Adrenal gland (tissue), 12 donors: ENCODE data around the gene MTHFD1L. TPM values are rescaled to one million over a fixed set of nuclear protein-coding genes. Genes with fewer than 3 reads are reported as not detected.

ENCODE experiments used
- DNase-seq, 7 donors: peaks; one replicate each; pipeline ENCODE4 v3.0.0-alpha.2; 2019 to 2020
- H3K27ac ChIP-seq, 5 donors: fragments of 200-600 bp; sonication (generic) in 4 of 5; 1 replicate in 3 of 5; 2 replicates in 2 of 5; pipeline versions ENCODE4 v1.5.1 to v1.8.0; 2016 to 2020; ENCODE audit warnings: mild to moderate bottlenecking in 1 of 5
- H3K27me3 ChIP-seq: fragments of 200-600 bp; 2 replicates; pipeline ENCODE4 v1.8.0; 2021
- H3K36me3 ChIP-seq, 2 donors: fragments of 200-600 bp; replicated peaks in 1 of 2; 1 replicate in 1 of 2; 2 replicates in 1 of 2; pipeline versions ENCODE4 v1.5.1 to v1.8.0; 2018 to 2022
- H3K4me1 ChIP-seq, 2 donors: fragments of 200-600 bp; replicated peaks in 1 of 2; 1 replicate in 1 of 2; 2 replicates in 1 of 2; pipeline versions ENCODE4 v1.5.1 to v1.8.0; 2018 to 2021
- H3K4me3 ChIP-seq, 4 donors: fragments of 200-600 bp; sonication (generic) in 3 of 4; one replicate each; pipeline ENCODE4 v1.5.1; 2016 to 2018
- H3K9me3 ChIP-seq, 3 donors: fragments of 200-600 bp; sonication (generic) in 1 of 3; replicated peaks in 1 of 3; 1 replicate in 2 of 3; 2 replicates in 1 of 3; pipeline versions ENCODE4 v1.5.1 to v1.8.0; 2016 to 2021
- CTCF ChIP-seq, 6 experiments: fragments of 450-650 bp in 4 of 6; fragments of 200-600 bp in 2 of 6; sonication (generic) in 1 of 6; IDR thresholded peaks; 1 replicate in 5 of 6; 2 replicates in 1 of 6; pipeline versions ENCODE4 v1.5.1 to v1.8.0; 2016 to 2021; ENCODE audit warnings: antibody characterized with exemption in 6 of 6, mild to moderate bottlenecking in 2 of 6, moderate library complexity in 1 of 6
- POLR2A ChIP-seq, 2 donors: fragments of 450-650 bp; IDR thresholded peaks; one replicate each; pipeline ENCODE4 v1.6.1; 2017; ENCODE audit warnings: antibody characterized with exemption in 2 of 2, mild to moderate bottlenecking in 2 of 2, moderate library complexity in 1 of 2
- WGBS, 4 donors: extraction: QIAGEN DNeasy Blood & Tissue Kit in 2 of 4; methylation state at CpG; one replicate each; pipeline versions ENCODE4 v1.1.5 to v1.1.7; 2013 to 2017; 5-methylcytosine and 5-hydroxymethylcytosine counted together
- intact Hi-C, 2 donors: fragments of 100-400 bp; cut with DNase I; formaldehyde crosslinking; loops; one replicate each; pipeline versions ENCODE4 v1.14.1 to v1.15.0; 2022 to 2023
- polyA plus RNA-seq, 3 donors: library from polyadenylated mRNA; stranded (reverse); fragments of 200-250 nt in 2 of 3; fragments of 350-450 nt in 1 of 3; fragmentation: Illumina TruSeq in 1 of 3; extraction: RNeasy Lipid Tissue Mini Kit (QIAGEN cat#74804) in 1 of 3; gene quantifications; one replicate each; pipeline ENCODE4 v1.2.3, GENCODE V29; 2013 to 2014
- total RNA-seq, 9 donors: library from RNA; depleted of rRNA in 4 of 9; stranded (reverse); fragments of >200 nt in 4 of 9; fragments of 120-200 nt in 1 of 9; fragmentation: NEBNext Ultra II Directional in 1 of 9; extraction: Animal tissue kit (Norgen Biotek cat#: 25700) in 1 of 9; gene quantifications; one replicate each; pipeline versions ENCODE4 v1.1.0 to v1.2.4, GENCODE V29; 2013 to 2023
- donor health status: healthy with polysubstance abuse.
- donor health status: Bipolar disorder and iron deficiency.
- donor health status: DM: yes; HTN: yes; CAD: no.
- donor health status: DM: no; HTN: no; CAD: no.
- donor health status: DM: no; HTN: no; CAD: no.
- donor health status: DM: yes; HTN: yes; CAD: no.

Gene MTHFD1L
- total and polyA plus RNA-seq, 12 donors = 8.5 to 28.8 (median 18.1) TPM

GRCh38 chr6:150981095-150981494 is 115.6 kb downstream of the MTHFD1L start:
- no peak for DNase-seq
- H3K36me3 ChIP-seq = no peaks in the 10 kb centered on the region
- intact Hi-C loops = no loop called here
- no peak overlapping the region for H3K27ac ChIP-seq
- no peaks in the 10 kb centered on the region for H3K9me3 ChIP-seq
- no peaks in the 10 kb centered on the region for H3K4me1 ChIP-seq
- WGBS, 4 donors = 73 to 85% (median 76%) methylated on average over 11 of the region's 11 CpGs
- no peak overlapping the region for H3K4me3 ChIP-seq
- TF ChIP-seq CTCF (IDR thresholded peaks at IDR 0.05) = no peak
- no peak for TF ChIP-seq POLR2A (IDR thresholded peaks at IDR 0.05)
- H3K27me3 ChIP-seq = no peaks in the 10 kb centered on the region

DNA sequence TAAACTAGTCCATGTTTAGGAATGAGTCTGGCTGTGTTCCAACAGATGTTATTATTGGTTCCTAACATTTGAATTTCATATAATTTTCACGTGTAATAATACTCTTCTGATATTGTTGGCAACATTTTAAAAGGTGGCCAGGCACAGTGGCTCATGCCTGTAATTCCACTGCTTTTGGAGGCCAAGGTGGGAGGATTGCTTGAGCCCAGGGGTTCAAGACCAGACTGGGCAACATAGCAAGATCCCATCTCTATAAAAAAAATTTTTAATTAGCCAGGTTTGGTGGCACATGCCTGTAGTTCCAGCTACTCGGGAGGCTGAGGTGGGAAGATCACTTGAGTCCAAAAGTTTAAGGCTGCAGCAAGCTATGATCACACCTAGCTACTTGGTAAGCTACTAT is 116.2 kb downstream of the MTHFD1L start:
- TF ChIP-seq POLR2A (IDR thresholded peaks at IDR 0.05) (no peak), CTCF (IDR thresholded peaks at IDR 0.05) (no peak)
- DNase-seq = no peak
- H3K4me1 ChIP-seq = no peaks in the 10 kb centered on the region
- no peak overlapping the region for H3K27ac ChIP-seq
- H3K4me3 ChIP-seq = no peak overlapping the region
- no peaks in the 10 kb centered on the region for H3K9me3 ChIP-seq
- H3K36me3 ChIP-seq = no peaks in the 10 kb centered on the region
- H3K27me3 ChIP-seq = no peaks in the 10 kb centered on the region
- 77 to 85% (median 82%) methylated on average over 2 of the region's 2 CpGs for WGBS, 4 donors
- intact Hi-C loops = no loop called here

- TF ChIP-seq CTCF (IDR thresholded peaks at IDR 0.05) = no peak
- TF ChIP-seq POLR2A (IDR thresholded peaks at IDR 0.05) = no peak
- no peaks in the 10 kb centered on the region for H3K9me3 ChIP-seq
Measured at GRCh38 chr6:150987371-150987828, 121.9 kb downstream of the MTHFD1L start.

GRCh38 chr6:150987855-150988464 is 122.5 kb downstream of the MTHFD1L start:
- H3K27ac ChIP-seq = no peak overlapping the region
- no peak overlapping the region for H3K4me3 ChIP-seq
- DNase-seq = no peak
- no peaks in the 10 kb centered on the region for H3K36me3 ChIP-seq
- TF ChIP-seq CTCF (IDR thresholded peaks at IDR 0.05) (no peak), POLR2A (IDR thresholded peaks at IDR 0.05) (no peak)
- 67 to 70% (median 69%) methylated on average over 5 of the region's 5 CpGs for WGBS, 4 donors
- intact Hi-C loops = no loop called here
- H3K27me3 ChIP-seq = no peaks in the 10 kb centered on the region
- H3K4me1 ChIP-seq = no peaks in the 10 kb centered on the region
- H3K9me3 ChIP-seq = no peaks in the 10 kb centered on the region

More at GRCh38 chr6:150987371-150987828, 121.9 kb downstream of the MTHFD1L start:
- Histone ChIP-seq H3K27me3 (no peaks in the 10 kb centered on the region), H3K36me3 (no peaks in the 10 kb centered on the region), H3K27ac (no peak overlapping the region), H3K4me1 (no peaks in the 10 kb centered on the region), H3K4me3 (no peak overlapping the region)
- 86 to 94% (median 88%) methylated on average over 6 to 7 of the region's 7 CpGs for WGBS, 4 donors
- intact Hi-C loops = no loop called here
- no peak for DNase-seq
